ENCODE measurements around the gene ACADM. TPM values are rescaled to one million over a fixed set of nuclear protein-coding genes. Genes with fewer than 3 reads are reported as not detected.

Gene ACADM
- total RNA-seq, 2 experiments from 2014 or later: 39.2 to 52.8 TPM

DNA sequence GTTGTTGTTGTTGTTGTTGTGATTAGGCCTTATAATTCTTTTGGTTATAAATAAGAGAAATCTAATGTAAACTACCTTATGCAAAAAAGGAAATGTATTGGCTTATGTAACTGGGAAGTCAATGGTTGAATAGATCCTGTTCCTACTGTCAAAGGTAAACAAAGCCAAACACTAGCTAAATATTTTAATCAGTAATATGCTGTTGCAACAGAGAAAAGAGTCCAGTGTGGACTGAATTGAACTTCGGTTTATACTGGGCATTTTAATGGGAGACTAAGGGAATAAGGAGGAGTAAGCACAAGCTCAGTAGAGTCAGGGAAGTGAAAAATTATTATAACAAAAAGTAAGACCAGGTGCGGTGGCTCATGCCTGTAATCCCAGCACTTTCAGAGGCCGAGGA is 87.6 kb downstream of the ACADM start:
- Mint-ChIP-seq H3K4me3 (no peak overlapping the region), H3K9me3 (ENCODE audit: low read depth) (no peaks in the 10 kb centered on the region), H3K27me3 (no peaks in the 10 kb centered on the region), H3K27ac (no peak overlapping the region), H3K36me3 (no peaks in the 10 kb centered on the region), H3K4me1 (no peaks in the 10 kb centered on the region)
- CTCF ChIA-PET: no interaction called here
- DNase-seq (no peak), ATAC-seq (no peak)

Other genes with a start within 250 kb of the ACADM start
- under 1 TPM; 0.23 to 0.40 TPM for gene SLC44A5, start 113.6 kb upstream of the ACADM start, total RNA-seq
- 100 to 1,000 TPM in 1 of 2 experiments, 10 to 100 TPM in 1; 94.0 to 114 TPM for gene RABGGTB, start 61.5 kb downstream of the ACADM start, total RNA-seq
- gene MSH4, start 72.2 kb downstream of the ACADM start, total RNA-seq: under 1 TPM; 0.38 to 0.47 TPM
- not detected for gene ASB17, start 207.7 kb downstream of the ACADM start, total RNA-seq